HEK293 (cell line): ENCODE measurements around the gene EPG5.
A peak's percentile ranks its signal among the peaks of the same experiment; 100 is the strongest.
"Not testable (repeated sequence)": the region's sequence is repeated elsewhere in the genome, so short reads cannot be mapped to it uniquely, and the experiment has no call there.

Experiments used
- CTCF ChIA-PET: fragments of 350-600 bp; formaldehyde crosslinking; extraction: SDS; loops from one replicate; lab custom pipeline; 2021; ENCODE audit warnings: antibody characterized with exemption; lab: Yijun Ruan, JAX
- POLR2A ChIA-PET: fragments of 300-600 bp; formaldehyde crosslinking; extraction: SDS; loops from one replicate; lab custom pipeline; 2020; ENCODE audit warnings: antibody characterized with exemption, inconsistent platforms; lab: Yijun Ruan, JAX
- H3K27ac ChIP-seq: fragments of 200-500 bp; sonication (Bioruptor generic); 2 replicates; pipeline ENCODE4 v1.5.1; 2014; ENCODE audit warnings: low read depth, low read length, control low read depth, inconsistent platforms; ENCODE audit errors: extremely low read depth
- H3K36me3 ChIP-seq, 2 experiments: fragments of 200-500 bp in 1 of 2; sonication (Bioruptor generic) in 1 of 2; 1 replicate in 1 of 2; 2 replicates in 1 of 2; pipeline ENCODE4 v1.5.1; 2014 to 2017; ENCODE audit warnings: inconsistent platforms in 2 of 2, low read length in 2 of 2; ENCODE audit not compliant: control insufficient read depth in 2 of 2, insufficient read depth in 1 of 2
- H3K4me1 ChIP-seq: fragments of 200-500 bp; sonication (Bioruptor generic); 2 replicates; pipeline ENCODE4 v1.5.1; 2014; ENCODE audit warnings: mild to moderate bottlenecking, low read length, inconsistent platforms; ENCODE audit not compliant: control insufficient read depth, insufficient read depth
- H3K4me3 ChIP-seq: 2 replicates; pipeline ENCODE4 v1.5.1; 2011; ENCODE audit warnings: low read depth, mild to moderate bottlenecking, control low read depth, low read length, moderate library complexity
- H3K9me3 ChIP-seq: fragments of 200-500 bp; sonication (Bioruptor generic); 2 replicates; pipeline ENCODE4 v1.5.1; 2014; ENCODE audit warnings: low read depth, low read length, inconsistent platforms; ENCODE audit not compliant: control insufficient read depth, insufficient read depth
- EGR2 ChIP-seq: fragments of 450-650 bp; formaldehyde crosslinking; IDR thresholded peaks from 2 replicates; pipeline ENCODE4 v1.5.1; 2016; ENCODE audit warnings: low read depth, missing biosample characterization, missing genetic modification characterization
- GLIS1 ChIP-seq: fragments of 450-650 bp; formaldehyde crosslinking; IDR thresholded peaks from 2 replicates; pipeline ENCODE4 v1.5.1; 2016; ENCODE audit warnings: missing biosample characterization, missing genetic modification characterization
- KLF16 ChIP-seq: fragments of 450-650 bp; formaldehyde crosslinking; IDR thresholded peaks from 2 replicates; pipeline ENCODE4 v1.5.1; 2017; ENCODE audit warnings: missing biosample characterization, missing genetic modification characterization
- OSR2 ChIP-seq: fragments of 450-650 bp; formaldehyde crosslinking; IDR thresholded peaks from 2 replicates; pipeline ENCODE4 v1.5.1; 2016; ENCODE audit warnings: missing biosample characterization, missing genetic modification characterization
- ZBTB1 ChIP-seq: fragments of 450-650 bp; formaldehyde crosslinking; IDR thresholded peaks from 2 replicates; pipeline ENCODE4 v1.5.1; 2016; ENCODE audit warnings: missing biosample characterization, missing genetic modification characterization
- ZBTB21 ChIP-seq: fragments of 450-650 bp; formaldehyde crosslinking; IDR thresholded peaks from 2 replicates; pipeline ENCODE4 v1.5.1; 2017; ENCODE audit warnings: missing biosample characterization, missing genetic modification characterization
- ZFP69B ChIP-seq: fragments of 450-650 bp; formaldehyde crosslinking; IDR thresholded peaks from 2 replicates; pipeline ENCODE4 v1.5.1; 2016; ENCODE audit warnings: missing biosample characterization, missing genetic modification characterization
- ZNF146 ChIP-seq: fragments of 450-650 bp; formaldehyde crosslinking; IDR thresholded peaks from 2 replicates; pipeline ENCODE4 v1.5.1; 2016; ENCODE audit warnings: missing biosample characterization, missing genetic modification characterization
- ZNF157 ChIP-seq: fragments of 450-650 bp; formaldehyde crosslinking; IDR thresholded peaks from 2 replicates; pipeline ENCODE4 v1.5.1; 2016; ENCODE audit warnings: missing biosample characterization, missing genetic modification characterization
- ZNF211 ChIP-seq: fragments of 450-650 bp; formaldehyde crosslinking; IDR thresholded peaks from 2 replicates; pipeline ENCODE4 v1.5.1; 2016; ENCODE audit warnings: low read depth, missing biosample characterization, missing genetic modification characterization
- ZNF24 ChIP-seq: fragments of 450-650 bp; formaldehyde crosslinking; IDR thresholded peaks from 2 replicates; pipeline ENCODE4 v1.5.1; 2016; ENCODE audit warnings: missing biosample characterization, missing genetic modification characterization
- ZNF248 ChIP-seq: fragments of 450-650 bp; formaldehyde crosslinking; IDR thresholded peaks from 2 replicates; pipeline ENCODE4 v1.5.1; 2017; ENCODE audit warnings: missing biosample characterization, missing genetic modification characterization
- ZNF266 ChIP-seq: fragments of 450-650 bp; formaldehyde crosslinking; IDR thresholded peaks from 2 replicates; pipeline ENCODE4 v1.5.1; 2016; ENCODE audit warnings: missing biosample characterization, missing genetic modification characterization, low read depth
- ZNF423 ChIP-seq: fragments of 450-650 bp; formaldehyde crosslinking; IDR thresholded peaks from 2 replicates; pipeline ENCODE4 v1.5.1; 2016; ENCODE audit warnings: missing biosample characterization, missing genetic modification characterization
- ZNF426 ChIP-seq: fragments of 450-650 bp; formaldehyde crosslinking; IDR thresholded peaks from 2 replicates; pipeline ENCODE4 v1.5.1; 2017; ENCODE audit warnings: missing biosample characterization, missing genetic modification characterization, mild to moderate bottlenecking, inconsistent platforms, moderate library complexity
- ZNF501 ChIP-seq: fragments of 450-650 bp; formaldehyde crosslinking; IDR thresholded peaks from 2 replicates; pipeline ENCODE4 v1.5.1; 2016; ENCODE audit warnings: missing biosample characterization, missing genetic modification characterization
- ZNF544 ChIP-seq: fragments of 450-650 bp; formaldehyde crosslinking; IDR thresholded peaks from 2 replicates; pipeline ENCODE4 v1.5.0; 2017; ENCODE audit warnings: missing biosample characterization, missing genetic modification characterization
- ZNF654 ChIP-seq: fragments of 450-650 bp; formaldehyde crosslinking; IDR thresholded peaks from 2 replicates; pipeline ENCODE4 v1.5.1; 2016; ENCODE audit warnings: low read depth, missing biosample characterization, missing genetic modification characterization
- ZNF670 ChIP-seq: fragments of 450-650 bp; formaldehyde crosslinking; IDR thresholded peaks from 2 replicates; pipeline ENCODE4 v1.5.1; 2016; ENCODE audit warnings: missing biosample characterization, missing genetic modification characterization, low read depth
- ZNF707 ChIP-seq: fragments of 450-650 bp; formaldehyde crosslinking; IDR thresholded peaks from 2 replicates; pipeline ENCODE4 v1.5.1; 2016; ENCODE audit warnings: missing biosample characterization, missing genetic modification characterization
- ZXDB ChIP-seq: fragments of 450-650 bp; formaldehyde crosslinking; IDR thresholded peaks from 2 replicates; pipeline ENCODE4 v1.5.1; 2016; ENCODE audit warnings: missing biosample characterization, missing genetic modification characterization
- TF ChIP-seq, protein P1 (sequence below): fragments of 450-650 bp; formaldehyde crosslinking; IDR thresholded peaks from 2 replicates; pipeline ENCODE4 v1.5.1; 2016; ENCODE audit warnings: missing biosample characterization, missing genetic modification characterization
- TF ChIP-seq, protein P2 (sequence below): fragments of 450-650 bp; formaldehyde crosslinking; IDR thresholded peaks from 2 replicates; pipeline ENCODE4 v1.5.1; 2016; ENCODE audit warnings: missing biosample characterization, missing genetic modification characterization
- TF ChIP-seq, protein P3 (sequence below): fragments of 450-650 bp; formaldehyde crosslinking; IDR thresholded peaks from 2 replicates; pipeline ENCODE4 v1.5.1; 2016; ENCODE audit warnings: missing biosample characterization, missing genetic modification characterization
- TF ChIP-seq, protein P4 (sequence below): fragments of 450-650 bp; formaldehyde crosslinking; IDR thresholded peaks from 2 replicates; pipeline ENCODE4 v1.5.1; 2017; ENCODE audit warnings: missing biosample characterization, missing genetic modification characterization
- TF ChIP-seq, protein P5 (sequence below): sonication (generic); formaldehyde crosslinking; IDR thresholded peaks from 2 replicates; pipeline ENCODE4 v1.8.1; 2022; ENCODE audit warnings: mild to moderate bottlenecking, moderate library complexity, missing genetic modification reagents

EPG5 gene

DNA sequence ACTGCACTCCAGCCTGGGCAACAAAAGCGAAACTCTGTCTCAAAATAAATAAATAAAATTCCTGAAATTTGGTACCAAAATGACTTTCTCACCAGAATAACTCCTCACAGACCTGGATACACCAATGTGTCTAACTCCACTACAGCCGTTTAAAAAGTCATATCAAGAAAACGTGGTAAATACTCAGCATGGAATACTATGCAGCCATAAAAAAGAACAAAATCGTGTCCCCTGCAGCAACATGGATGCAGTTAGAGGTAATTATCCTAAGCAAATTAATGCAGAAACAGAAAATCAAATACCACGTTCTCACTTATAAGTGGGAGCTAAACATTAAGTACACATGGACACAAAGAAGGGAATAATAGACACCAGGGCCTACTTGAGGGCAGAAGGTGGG is 2.2 kb downstream of the EPG5 start:
- POLR2A ChIA-PET, H3K36me3 ChIP-seq, H3K4me3 ChIP-seq, H3K27ac ChIP-seq, H3K9me3 ChIP-seq, H3K4me1 ChIP-seq, CTCF ChIA-PET: not testable (repeated sequence)
- peak; percentile 89 for TF ChIP-seq ZNF146 (tag by site-specific recombination)
- TF ChIP-seq, protein P1, sequence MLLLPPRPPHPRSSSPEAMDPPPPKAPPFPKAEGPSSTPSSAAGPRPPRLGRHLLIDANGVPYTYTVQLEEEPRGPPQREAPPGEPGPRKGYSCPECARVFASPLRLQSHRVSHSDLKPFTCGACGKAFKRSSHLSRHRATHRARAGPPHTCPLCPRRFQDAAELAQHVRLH (tag by site-specific recombination) = 0 out of 2 replicates have a peak, but pooled peaks have one; percentile 39

DNA sequence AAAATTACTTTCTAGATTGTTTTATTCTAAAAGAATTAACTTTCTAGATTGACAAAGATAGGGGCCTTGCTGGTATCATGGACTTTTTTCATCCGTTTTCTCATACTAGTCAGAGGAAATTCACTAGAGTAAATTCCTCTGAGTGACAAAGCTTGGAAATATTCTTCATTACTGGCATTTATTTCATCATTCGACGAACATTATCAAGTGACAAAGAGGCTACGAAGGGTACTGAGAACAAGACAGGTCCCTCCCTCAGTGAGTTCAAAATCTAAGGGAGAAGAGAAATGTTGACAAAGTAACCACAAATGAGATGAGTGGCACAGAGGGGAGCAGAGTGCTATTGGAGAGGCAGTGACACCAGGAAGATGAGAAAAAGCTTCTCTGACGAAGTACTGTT is 4.3 kb downstream of the EPG5 start:
- Histone ChIP-seq H3K27ac (no peak overlapping the region), H3K36me3 (peaks cover 5 to 6% of the 10 kb centered on the region in 2 experiments; a peak in 2 of 3 replicates), H3K4me1 (no peaks in the 10 kb centered on the region; the same call in 1 of the 2 replicates), H3K9me3 (no peaks in the 10 kb centered on the region), H3K4me3 (no peak overlapping the region)
- CTCF ChIA-PET = interaction anchor here (0.6 to 1.7 kb wide), 5 partner anchors 12 to 298 kb away, joined by 3 to 10 read pairs (median 3); no protein-coding TSS in a partner anchor
- POLR2A ChIA-PET = interaction anchor here (0.7 kb wide), 1 partner anchor 111 kb away, joined by 3 read pairs; no protein-coding TSS in a partner anchor
- TF ChIP-seq, protein P1 (tag by site-specific recombination) = no peak
- TF ChIP-seq, protein P2, sequence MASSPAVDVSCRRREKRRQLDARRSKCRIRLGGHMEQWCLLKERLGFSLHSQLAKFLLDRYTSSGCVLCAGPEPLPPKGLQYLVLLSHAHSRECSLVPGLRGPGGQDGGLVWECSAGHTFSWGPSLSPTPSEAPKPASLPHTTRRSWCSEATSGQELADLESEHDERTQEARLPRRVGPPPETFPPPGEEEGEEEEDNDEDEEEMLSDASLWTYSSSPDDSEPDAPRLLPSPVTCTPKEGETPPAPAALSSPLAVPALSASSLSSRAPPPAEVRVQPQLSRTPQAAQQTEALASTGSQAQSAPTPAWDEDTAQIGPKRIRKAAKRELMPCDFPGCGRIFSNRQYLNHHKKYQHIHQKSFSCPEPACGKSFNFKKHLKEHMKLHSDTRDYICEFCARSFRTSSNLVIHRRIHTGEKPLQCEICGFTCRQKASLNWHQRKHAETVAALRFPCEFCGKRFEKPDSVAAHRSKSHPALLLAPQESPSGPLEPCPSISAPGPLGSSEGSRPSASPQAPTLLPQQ = no peak
- TF ChIP-seq ZNF544 = no peak
- no peak for TF ChIP-seq ZNF24 (tag by site-specific recombination)
- no peak for TF ChIP-seq ZNF426
- TF ChIP-seq ZNF266 (tag by site-specific recombination) = no peak
- TF ChIP-seq, protein P3, sequence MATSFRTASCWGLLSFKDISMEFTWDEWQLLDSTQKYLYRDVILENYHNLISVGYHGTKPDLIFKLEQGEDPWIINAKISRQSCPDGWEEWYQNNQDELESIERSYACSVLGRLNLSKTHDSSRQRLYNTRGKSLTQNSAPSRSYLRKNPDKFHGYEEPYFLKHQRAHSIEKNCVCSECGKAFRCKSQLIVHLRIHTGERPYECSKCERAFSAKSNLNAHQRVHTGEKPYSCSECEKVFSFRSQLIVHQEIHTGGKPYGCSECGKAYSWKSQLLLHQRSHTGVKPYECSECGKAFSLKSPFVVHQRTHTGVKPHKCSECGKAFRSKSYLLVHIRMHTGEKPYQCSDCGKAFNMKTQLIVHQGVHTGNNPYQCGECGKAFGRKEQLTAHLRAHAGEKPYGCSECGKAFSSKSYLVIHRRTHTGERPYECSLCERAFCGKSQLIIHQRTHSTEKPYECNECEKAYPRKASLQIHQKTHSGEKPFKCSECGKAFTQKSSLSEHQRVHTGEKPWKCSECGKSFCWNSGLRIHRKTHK (tag by site-specific recombination) = no peak
- TF ChIP-seq, protein P4, sequence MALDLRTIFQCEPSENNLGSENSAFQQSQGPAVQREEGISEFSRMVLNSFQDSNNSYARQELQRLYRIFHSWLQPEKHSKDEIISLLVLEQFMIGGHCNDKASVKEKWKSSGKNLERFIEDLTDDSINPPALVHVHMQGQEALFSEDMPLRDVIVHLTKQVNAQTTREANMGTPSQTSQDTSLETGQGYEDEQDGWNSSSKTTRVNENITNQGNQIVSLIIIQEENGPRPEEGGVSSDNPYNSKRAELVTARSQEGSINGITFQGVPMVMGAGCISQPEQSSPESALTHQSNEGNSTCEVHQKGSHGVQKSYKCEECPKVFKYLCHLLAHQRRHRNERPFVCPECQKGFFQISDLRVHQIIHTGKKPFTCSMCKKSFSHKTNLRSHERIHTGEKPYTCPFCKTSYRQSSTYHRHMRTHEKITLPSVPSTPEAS = no peak
- TF ChIP-seq ZXDB (tag by site-specific recombination) = no peak
- TF ChIP-seq GLIS1 = no peak
- TF ChIP-seq ZNF423 (tag by site-specific recombination) = no peak
- no peak for TF ChIP-seq OSR2 (tag by site-specific recombination)
- TF ChIP-seq ZNF707 (tag by site-specific recombination) = no peak
- TF ChIP-seq ZNF157 (tag by site-specific recombination) = no peak

DNA sequence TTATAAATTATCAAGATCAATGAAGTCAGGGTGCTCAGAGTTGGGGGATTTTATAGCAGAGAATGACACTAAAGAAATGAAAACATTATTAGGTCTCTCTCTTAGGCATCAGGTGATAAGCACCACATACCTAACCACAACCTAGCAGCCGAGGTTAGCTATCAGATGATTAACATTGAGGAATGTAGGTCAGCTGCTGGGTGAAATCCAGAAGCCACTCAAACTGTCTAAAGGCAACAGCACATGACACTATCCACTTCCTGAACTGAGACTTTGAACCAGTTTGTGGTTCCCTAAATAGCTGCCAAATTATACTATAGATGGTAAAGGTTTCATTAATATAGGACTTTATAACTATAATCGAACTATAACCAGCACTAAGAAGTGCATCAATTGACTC is 4.7 kb downstream of the EPG5 start:
- peaks cover 5 to 6% of the 10 kb centered on the region in 2 experiments; a peak in 2 of 3 replicates for H3K36me3 ChIP-seq
- no peaks in the 10 kb centered on the region; the same call in 1 of the 2 replicates for H3K4me1 ChIP-seq
- H3K4me3 ChIP-seq = no peak overlapping the region
- TF ChIP-seq, protein P5, sequence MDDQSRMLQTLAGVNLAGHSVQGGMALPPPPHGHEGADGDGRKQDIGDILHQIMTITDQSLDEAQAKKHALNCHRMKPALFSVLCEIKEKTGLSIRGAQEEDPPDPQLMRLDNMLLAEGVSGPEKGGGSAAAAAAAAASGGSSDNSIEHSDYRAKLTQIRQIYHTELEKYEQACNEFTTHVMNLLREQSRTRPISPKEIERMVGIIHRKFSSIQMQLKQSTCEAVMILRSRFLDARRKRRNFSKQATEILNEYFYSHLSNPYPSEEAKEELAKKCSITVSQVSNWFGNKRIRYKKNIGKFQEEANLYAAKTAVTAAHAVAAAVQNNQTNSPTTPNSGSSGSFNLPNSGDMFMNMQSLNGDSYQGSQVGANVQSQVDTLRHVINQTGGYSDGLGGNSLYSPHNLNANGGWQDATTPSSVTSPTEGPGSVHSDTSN (CRISPR knock-in tag) = no peak
- TF ChIP-seq ZNF654 (tag by site-specific recombination) = no peak
- TF ChIP-seq EGR2 = no peak
- TF ChIP-seq, protein P1 (tag by site-specific recombination) = no peak
- TF ChIP-seq ZNF501 (tag by site-specific recombination) = no peak
- TF ChIP-seq ZNF248 (tag by site-specific recombination) = no peak
- no peak for TF ChIP-seq ZNF211 (tag by site-specific recombination)
- no peak for TF ChIP-seq ZBTB1 (tag by site-specific recombination)
- TF ChIP-seq ZBTB21 (tag by site-specific recombination) = no peak
- no peak for TF ChIP-seq ZFP69B (tag by site-specific recombination)
- TF ChIP-seq KLF16 (tag by site-specific recombination) = no peak
- TF ChIP-seq ZNF670 (tag by site-specific recombination) = no peak
- H3K9me3 ChIP-seq = no peaks in the 10 kb centered on the region
- CTCF ChIA-PET = interaction anchor here (0.7 to 1.7 kb wide), 3 partner anchors 12 to 175 kb away, joined by 3 to 10 read pairs (median 4); no protein-coding TSS in a partner anchor
- POLR2A ChIA-PET = interaction anchor here (0.7 kb wide), 1 partner anchor 51 kb away, joined by 3 read pairs; no protein-coding TSS in a partner anchor
- H3K27ac ChIP-seq = no peak overlapping the region
